ENCODE measurements around the gene GRID1. TPM values are rescaled to one million over a fixed set of nuclear protein-coding genes. Genes with fewer than 3 reads are reported as not detected.

The GRID1 gene
- total and polyA plus RNA-seq, 10 of the 15 experiments (the other 5 are each of a cell fraction or from before 2014, with no cell fraction given), result 0.04 to 0.62 (median 0.08) TPM; not detected in 5

DNA sequence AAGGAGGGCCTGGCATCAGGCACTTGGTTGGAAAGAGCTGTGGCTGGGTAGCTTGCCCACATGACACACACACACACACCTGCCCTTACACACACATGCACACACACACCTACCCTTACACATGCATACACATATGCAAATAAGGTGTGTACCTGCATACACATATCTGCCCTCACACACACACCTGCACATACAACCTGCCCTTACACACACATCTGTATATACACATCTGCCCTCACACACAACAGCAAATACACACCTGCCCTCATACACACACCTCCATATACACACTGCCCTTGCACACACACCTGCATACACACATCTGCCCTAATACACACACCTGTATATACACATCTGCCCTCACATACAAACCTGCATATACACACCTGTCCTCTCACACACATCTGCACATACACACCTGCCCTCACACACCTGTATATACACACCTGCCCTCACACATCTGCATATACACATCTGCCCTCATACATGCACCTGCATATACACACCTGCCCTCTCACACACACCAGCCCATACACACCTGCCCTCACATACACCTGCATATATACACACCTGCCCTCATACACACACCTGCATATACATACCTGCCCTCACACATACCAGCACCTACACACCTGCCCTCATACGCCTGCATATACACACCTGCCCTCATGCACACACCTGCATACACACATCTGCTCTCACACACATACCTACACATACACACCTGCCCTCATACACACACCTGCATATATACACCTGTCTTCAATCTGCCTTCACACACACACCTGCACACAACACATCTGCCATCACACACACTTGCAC, 82.9 kb downstream of the GRID1 start (continued):
- TF ChIP-seq ZZZ3 (IDR thresholded peaks at IDR 0.05; ENCODE audit: control insufficient read depth, insufficient read length, low read depth) (no peak), BRCA1 (IDR thresholded peaks at IDR 0.05; ENCODE audit: low read depth, low read length) (no peak)
- TF ChIP-seq, protein P1, sequence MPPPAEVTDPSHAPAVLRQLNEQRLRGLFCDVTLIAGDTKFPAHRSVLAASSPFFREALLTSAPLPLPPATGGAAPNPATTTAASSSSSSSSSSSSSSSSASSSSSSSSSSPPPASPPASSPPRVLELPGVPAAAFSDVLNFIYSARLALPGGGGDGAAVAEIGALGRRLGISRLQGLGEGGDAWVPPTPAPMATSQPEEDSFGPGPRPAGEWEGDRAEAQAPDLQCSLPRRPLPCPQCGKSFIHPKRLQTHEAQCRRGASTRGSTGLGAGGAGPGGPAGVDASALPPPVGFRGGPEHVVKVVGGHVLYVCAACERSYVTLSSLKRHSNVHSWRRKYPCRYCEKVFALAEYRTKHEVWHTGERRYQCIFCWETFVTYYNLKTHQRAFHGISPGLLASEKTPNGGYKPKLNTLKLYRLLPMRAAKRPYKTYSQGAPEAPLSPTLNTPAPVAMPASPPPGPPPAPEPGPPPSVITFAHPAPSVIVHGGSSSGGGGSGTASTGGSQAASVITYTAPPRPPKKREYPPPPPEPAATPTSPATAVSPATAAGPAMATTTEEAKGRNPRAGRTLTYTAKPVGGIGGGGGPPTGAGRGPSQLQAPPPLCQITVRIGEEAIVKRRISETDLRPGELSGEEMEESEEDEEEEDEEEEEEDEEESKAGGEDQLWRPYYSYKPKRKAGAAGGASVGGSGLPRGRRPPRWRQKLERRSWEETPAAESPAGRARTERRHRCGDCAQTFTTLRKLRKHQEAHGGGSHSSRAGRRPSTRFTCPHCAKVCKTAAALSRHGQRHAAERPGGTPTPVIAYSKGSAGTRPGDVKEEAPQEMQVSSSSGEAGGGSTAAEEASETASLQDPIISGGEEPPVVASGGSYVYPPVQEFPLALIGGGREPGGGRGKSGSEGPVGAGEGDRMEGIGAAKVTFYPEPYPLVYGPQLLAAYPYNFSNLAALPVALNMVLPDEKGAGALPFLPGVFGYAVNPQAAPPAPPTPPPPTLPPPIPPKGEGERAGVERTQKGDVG (CRISPR knock-in tag; IDR thresholded peaks at IDR 0.05), result no peak
- TF ChIP-seq, protein P2, sequence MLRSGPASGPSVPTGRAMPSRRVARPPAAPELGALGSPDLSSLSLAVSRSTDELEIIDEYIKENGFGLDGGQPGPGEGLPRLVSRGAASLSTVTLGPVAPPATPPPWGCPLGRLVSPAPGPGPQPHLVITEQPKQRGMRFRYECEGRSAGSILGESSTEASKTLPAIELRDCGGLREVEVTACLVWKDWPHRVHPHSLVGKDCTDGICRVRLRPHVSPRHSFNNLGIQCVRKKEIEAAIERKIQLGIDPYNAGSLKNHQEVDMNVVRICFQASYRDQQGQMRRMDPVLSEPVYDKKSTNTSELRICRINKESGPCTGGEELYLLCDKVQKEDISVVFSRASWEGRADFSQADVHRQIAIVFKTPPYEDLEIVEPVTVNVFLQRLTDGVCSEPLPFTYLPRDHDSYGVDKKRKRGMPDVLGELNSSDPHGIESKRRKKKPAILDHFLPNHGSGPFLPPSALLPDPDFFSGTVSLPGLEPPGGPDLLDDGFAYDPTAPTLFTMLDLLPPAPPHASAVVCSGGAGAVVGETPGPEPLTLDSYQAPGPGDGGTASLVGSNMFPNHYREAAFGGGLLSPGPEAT (IDR thresholded peaks at IDR 0.05; ENCODE audit: low read depth), result no peak

DNA sequence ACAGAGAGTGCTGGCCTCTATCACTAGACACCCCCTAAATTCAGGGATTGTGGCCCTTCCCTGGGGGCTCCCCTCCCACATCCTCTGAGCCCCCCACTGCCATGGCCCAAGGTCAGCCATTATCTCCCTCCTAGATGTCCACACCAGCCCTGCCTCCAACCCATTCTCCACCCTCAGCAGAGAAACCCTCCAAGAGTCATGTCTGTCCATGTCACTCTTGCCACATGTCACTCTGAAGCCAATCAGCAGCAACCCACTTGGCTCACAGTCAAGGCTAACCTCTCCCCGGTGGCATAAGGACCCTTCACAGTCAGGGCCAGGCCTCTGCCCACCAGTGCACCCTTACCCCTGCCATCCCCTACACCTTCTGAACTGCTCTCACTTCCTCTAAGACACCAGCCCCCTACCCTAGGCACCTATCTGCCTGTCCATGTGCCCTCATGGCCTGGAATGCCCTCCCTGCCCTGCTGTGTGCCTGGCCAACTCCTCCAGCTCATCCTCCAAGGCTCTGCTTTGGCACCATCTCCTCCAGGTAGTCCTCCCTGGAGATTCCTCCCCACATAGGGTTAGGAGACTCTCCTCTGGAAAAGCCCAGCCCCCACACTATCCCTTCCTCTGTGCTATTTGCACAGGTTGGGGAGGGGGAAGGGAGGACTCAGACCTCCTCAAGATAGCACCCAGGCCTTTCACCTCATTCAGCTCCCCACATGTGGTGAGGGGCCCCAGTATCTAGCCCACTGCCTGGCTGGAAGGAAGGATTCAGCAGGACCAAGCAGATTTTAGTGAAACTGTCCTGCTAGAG, 83.7 kb downstream of the GRID1 start:
- RAD21 ChIA-PET (ENCODE audit: unreplicated experiment), result no interaction called here
- CTCF ChIA-PET, result no interaction called here
- TF ChIP-seq ATF7 (IDR thresholded peaks at IDR 0.05; ENCODE audit: low read depth) (no peak), HDAC2 (IDR thresholded peaks at IDR 0.05) (no peak), KDM1A (IDR thresholded peaks at IDR 0.05; ENCODE audit: borderline replicate concordance) (no peak), RBBP5 (conservative IDR thresholded peaks at IDR 0.05) (no peak), ESRRA (IDR thresholded peaks at IDR 0.05; ENCODE audit: low read length) (no peak), BCL11A (IDR thresholded peaks at IDR 0.05; ENCODE audit: low read depth, low read length) (no peak), TBL1XR1 (IDR thresholded peaks at IDR 0.05; ENCODE audit: low read depth, low read length) (no peak)
- TF ChIP-seq, protein P3, sequence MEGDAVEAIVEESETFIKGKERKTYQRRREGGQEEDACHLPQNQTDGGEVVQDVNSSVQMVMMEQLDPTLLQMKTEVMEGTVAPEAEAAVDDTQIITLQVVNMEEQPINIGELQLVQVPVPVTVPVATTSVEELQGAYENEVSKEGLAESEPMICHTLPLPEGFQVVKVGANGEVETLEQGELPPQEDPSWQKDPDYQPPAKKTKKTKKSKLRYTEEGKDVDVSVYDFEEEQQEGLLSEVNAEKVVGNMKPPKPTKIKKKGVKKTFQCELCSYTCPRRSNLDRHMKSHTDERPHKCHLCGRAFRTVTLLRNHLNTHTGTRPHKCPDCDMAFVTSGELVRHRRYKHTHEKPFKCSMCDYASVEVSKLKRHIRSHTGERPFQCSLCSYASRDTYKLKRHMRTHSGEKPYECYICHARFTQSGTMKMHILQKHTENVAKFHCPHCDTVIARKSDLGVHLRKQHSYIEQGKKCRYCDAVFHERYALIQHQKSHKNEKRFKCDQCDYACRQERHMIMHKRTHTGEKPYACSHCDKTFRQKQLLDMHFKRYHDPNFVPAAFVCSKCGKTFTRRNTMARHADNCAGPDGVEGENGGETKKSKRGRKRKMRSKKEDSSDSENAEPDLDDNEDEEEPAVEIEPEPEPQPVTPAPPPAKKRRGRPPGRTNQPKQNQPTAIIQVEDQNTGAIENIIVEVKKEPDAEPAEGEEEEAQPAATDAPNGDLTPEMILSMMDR (IDR thresholded peaks at IDR 0.05 in 2 of 3, conservative IDR thresholded peaks at IDR 0.05 in 1 of 3; ENCODE audit: control insufficient read depth in 2 of 3, extremely low read depth in 1 of 3, insufficient read depth in 1 of 3, low read depth in 3 of 3, low read length in 3 of 3), result no peak
- TF ChIP-seq, protein P4, sequence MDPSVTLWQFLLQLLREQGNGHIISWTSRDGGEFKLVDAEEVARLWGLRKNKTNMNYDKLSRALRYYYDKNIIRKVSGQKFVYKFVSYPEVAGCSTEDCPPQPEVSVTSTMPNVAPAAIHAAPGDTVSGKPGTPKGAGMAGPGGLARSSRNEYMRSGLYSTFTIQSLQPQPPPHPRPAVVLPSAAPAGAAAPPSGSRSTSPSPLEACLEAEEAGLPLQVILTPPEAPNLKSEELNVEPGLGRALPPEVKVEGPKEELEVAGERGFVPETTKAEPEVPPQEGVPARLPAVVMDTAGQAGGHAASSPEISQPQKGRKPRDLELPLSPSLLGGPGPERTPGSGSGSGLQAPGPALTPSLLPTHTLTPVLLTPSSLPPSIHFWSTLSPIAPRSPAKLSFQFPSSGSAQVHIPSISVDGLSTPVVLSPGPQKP (IDR thresholded peaks at IDR 0.05; ENCODE audit: low read depth, low read length), result no peak

More for the DNA sequence above, 83.7 kb downstream of the GRID1 start:
- Histone ChIP-seq H3K27me3 (replicated peaks in 1 of 2; ENCODE audit: control insufficient read depth in 2 of 2, insufficient read depth in 2 of 2, low read length in 1 of 2) (no peaks in the 10 kb centered on the region; a peak in 1 of 4 replicates), H3K9ac (ENCODE audit: control insufficient read depth, insufficient read depth, low read length) (no peak overlapping the region), H2AFZ (ENCODE audit: control insufficient read depth, low read depth, low read length) (no peak overlapping the region), H3K79me2 (ENCODE audit: control insufficient read depth, insufficient read depth, low read length) (no peaks in the 10 kb centered on the region), H4K20me1 (ENCODE audit: control insufficient read depth, insufficient read depth) (no peaks in the 10 kb centered on the region; the same call in 1 of the 2 replicates), H3K36me3 (ENCODE audit: control insufficient read depth in 2 of 2, insufficient read depth in 2 of 2, low read length in 1 of 2) (no peaks in the 10 kb centered on the region), H3K4me1 (ENCODE audit: control insufficient read depth, insufficient read depth, low read length) (no peaks in the 10 kb centered on the region), H3K4me3 (no peak overlapping the region), H3K9me3 (replicated peaks; ENCODE audit: control insufficient read depth, insufficient read depth, low read length) (no peaks in the 10 kb centered on the region; the same call in 2 of the 3 replicates), H3K27ac (ENCODE audit: control insufficient read depth, insufficient read depth) (no peak overlapping the region), H3K4me2 (ENCODE audit: control insufficient read depth, insufficient read depth) (no peak overlapping the region)
- SMC1A ChIA-PET (ENCODE audit: uncharacterized antibody, unreplicated experiment), result no interaction called here
- no TSS peak for BruUV-seq (replicated peaks)
- POLR2A ChIA-PET, result no interaction called here
- FAIRE-seq (no peak), DNase-seq (ENCODE audit: low read depth, low spot score) (no peak), ATAC-seq (no peak)
- in situ Hi-C loops (cut with MboI) (no loop called here), intact Hi-C loops (cut with micrococcal nuclease; ENCODE audit: unreplicated experiment) (no loop called here)
- WGBS (ENCODE audit: insufficient coverage, insufficient replicate concordance, low lambda C conversion rate, missing lambda C conversion rate), result 7% methylated on average over 1 of the region's 1 CpG
